GM10248 (cell line): ENCODE measurements around the gene MYLIP.

Experiments
- CTCF ChIA-PET: fragments of 300-600 bp; sonication (Branson Sonifier 250); formaldehyde crosslinking; extraction: SDS; loops from one replicate; lab custom pipeline; 2021; ENCODE audit warnings: antibody characterized with exemption; lab: Yijun Ruan, JAX
- POLR2A ChIA-PET: fragments of 350-650 bp; sonication (Branson Sonifier 250); formaldehyde crosslinking; extraction: SDS; loops from one replicate; lab custom pipeline; 2020; ENCODE audit warnings: antibody characterized with exemption; lab: Yijun Ruan, JAX
- DNase-seq: peaks from one replicate; pipeline ENCODE4 v3.0.0; 2012; ENCODE audit errors: extremely low spot score
- CTCF ChIP-seq: IDR thresholded peaks from 2 replicates; pipeline ENCODE4 v1.5.1; 2012; ENCODE audit warnings: mild to moderate bottlenecking, low read depth; ENCODE audit errors: extremely low read depth, missing control alignments, control extremely low read depth

MYLIP gene

GRCh38 chr6:16180696-16181438, 52.0 kb downstream of the MYLIP start:
- no peak for TF ChIP-seq CTCF
- DNase-seq: no peak
- CTCF ChIA-PET: interaction anchor here (0.7 to 7.3 kb wide), 13 partner anchors 11 to 525 kb away, joined by 3 to 126 read pairs (median 5); partner anchors contain the start of gene MYLIP
- POLR2A ChIA-PET: no interaction called here

GRCh38 chr6:16181439-16182297, 52.8 kb downstream of the MYLIP start:
- DNase-seq: no peak
- no peak for TF ChIP-seq CTCF
- ChIA-PET CTCF (interaction anchor here (1.0 to 7.3 kb wide), 21 partner anchors 11 to 509 kb away, joined by 3 to 126 read pairs (median 12); no protein-coding TSS in a partner anchor), POLR2A (interaction anchor here (0.6 kb wide), 1 partner anchor 16 kb away, joined by 4 read pairs; no protein-coding TSS in a partner anchor)

GRCh38 chr6:16183187-16183664, 54.3 kb downstream of the MYLIP start:
- ChIA-PET CTCF (interaction anchor here (0.8 to 7.3 kb wide), 56 partner anchors 8 to 525 kb away, joined by 3 to 126 read pairs (median 5); partner anchors contain the start of genes DTNBP1 and MYLIP), POLR2A (interaction anchor here (1.1 kb wide), 1 partner anchor 54 kb away, joined by 3 read pairs; the partner anchor contains the start of gene MYLIP)

GRCh38 chr6:16184129-16184528, 55.2 kb downstream of the MYLIP start:
- ChIA-PET CTCF (interaction anchor here (0.8 to 7.3 kb wide), 16 partner anchors 10 to 524 kb away, joined by 3 to 126 read pairs (median 15); partner anchors contain the start of gene MYLIP), POLR2A (interaction anchor here (1.1 kb wide), 1 partner anchor 55 kb away, joined by 3 read pairs; the partner anchor contains the start of gene MYLIP)
- peak; percentile 53 for DNase-seq
- no peak for TF ChIP-seq CTCF

More at GRCh38 chr6:16183187-16183664, 54.3 kb downstream of the MYLIP start:
- peak; percentile 61 for DNase-seq
- peak; percentile 56 for TF ChIP-seq CTCF

- CTCF ChIA-PET: interaction anchor here (0.8 to 7.3 kb wide), 11 partner anchors 9 to 525 kb away, joined by 3 to 126 read pairs (median 19); partner anchors contain the start of gene MYLIP
- DNase-seq: no peak
- no peak for TF ChIP-seq CTCF
- POLR2A ChIA-PET: no interaction called here
Observed at GRCh38 chr6:16184551-16184950, 55.7 kb downstream of the MYLIP start.

- ChIA-PET CTCF (interaction anchor here (0.8 to 3.5 kb wide), 7 partner anchors 11 to 495 kb away, joined by 3 to 13 read pairs (median 4); partner anchors contain the start of gene MYLIP), POLR2A (no interaction called here)
- no peak for DNase-seq
- no peak for TF ChIP-seq CTCF
Observed at GRCh38 chr6:16187176-16187575, 58.3 kb downstream of the MYLIP start.
